Dermis blood vessel endothelial cell (primary cell): ENCODE results near the gene SYNDIG1L. TPM values are rescaled to one million over a fixed set of nuclear protein-coding genes. Genes with fewer than 3 reads are reported as not detected.
"Not testable (repeated sequence)": the region's sequence is repeated elsewhere in the genome, so short reads cannot be mapped to it uniquely, and the experiment has no call there.

Source experiments
- DNase-seq: peaks from one replicate; pipeline ENCODE4 v3.0.0; 2010
- total RNA-seq: library from RNA; depleted of rRNA; stranded (reverse); fragments of >200 nt; gene quantifications from 2 replicates; pipeline ENCODE4 v1.2.3, GENCODE V29; 2014

Gene SYNDIG1L
- total RNA-seq, 1 donor from 2014 or later, result not detected

DNA sequence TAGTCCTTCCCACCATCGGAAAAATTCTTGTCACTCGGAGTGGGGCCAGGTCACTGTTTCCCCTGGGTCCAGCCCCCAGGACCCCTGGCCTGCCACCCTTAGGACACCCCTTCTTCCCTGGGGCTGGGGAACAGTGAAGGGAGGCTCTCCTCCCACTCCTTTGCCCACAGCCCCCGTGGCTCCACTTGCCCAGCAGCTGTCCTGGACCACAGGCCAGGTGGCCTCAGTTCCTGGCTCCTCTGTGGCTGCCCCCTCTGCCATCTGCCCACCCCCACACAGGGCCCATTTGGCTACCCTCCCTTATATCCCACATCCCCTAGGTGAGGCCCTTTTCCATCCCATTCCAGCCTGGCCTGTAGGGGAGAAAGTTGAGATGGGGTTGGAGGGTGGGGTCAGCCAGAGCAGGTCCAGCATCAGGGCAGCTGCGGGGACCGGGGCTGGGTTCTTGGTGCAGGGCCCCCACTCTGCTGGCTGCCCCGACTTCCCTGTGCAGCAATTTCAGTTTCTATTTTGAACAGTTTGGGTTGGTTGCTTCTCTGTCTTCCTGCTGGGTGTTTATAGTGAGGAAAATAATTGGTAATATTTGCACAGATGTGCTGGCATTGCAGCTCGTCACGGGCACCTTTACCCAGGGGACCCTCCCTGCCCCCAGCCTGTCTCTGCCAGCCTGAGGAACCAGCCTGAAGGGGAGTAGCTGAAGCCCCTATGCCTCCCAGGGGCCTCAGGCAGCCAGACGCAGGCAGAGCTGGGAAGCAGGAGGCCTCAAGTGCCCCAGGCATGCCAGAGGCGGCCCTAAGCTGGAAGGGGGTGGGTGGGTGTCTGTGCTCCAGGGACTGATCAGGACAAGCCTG lies 23.4 kb downstream of the SYNDIG1L start:
- DNase-seq, result no peak

DNA sequence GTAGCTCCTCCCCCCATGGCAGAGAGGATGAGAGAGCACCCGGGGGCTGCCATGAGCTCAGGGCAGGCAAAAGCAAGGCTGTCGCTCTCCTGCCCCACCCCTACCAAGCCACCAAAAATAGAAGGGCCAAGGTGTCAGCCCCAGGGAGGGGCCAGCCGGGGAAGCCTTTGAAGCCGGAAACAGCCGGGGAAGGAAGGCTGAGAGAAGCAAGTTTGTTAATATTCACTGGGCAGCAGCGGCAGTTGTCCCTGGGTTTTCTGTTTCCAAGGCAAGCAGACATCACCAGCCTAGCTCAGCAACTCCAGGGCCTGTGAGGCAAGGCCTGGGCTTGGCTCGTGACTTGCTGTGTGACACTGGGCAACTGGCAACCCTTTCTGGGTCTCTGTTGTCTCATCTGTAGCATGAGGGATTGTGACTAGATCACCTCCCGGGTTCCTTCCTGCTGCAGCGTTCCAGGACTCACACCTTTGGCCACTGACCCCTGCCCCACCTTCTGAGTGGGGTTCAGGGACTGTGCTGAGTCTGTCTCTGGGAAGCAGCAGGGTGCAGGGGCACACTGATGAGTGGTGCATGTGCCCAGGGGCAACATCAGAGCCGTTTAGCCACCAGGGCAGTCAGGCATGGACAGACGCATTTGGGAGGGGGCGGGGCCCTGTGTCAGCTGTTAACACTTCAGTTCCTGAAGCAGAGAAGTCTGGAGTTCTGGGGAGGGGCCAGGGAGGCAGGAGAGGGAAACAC lies 24.3 kb downstream of the SYNDIG1L start:
- peak; percentile 4 for DNase-seq

GRCh38 chr14:74400919-74401503 lies 25.0 kb downstream of the SYNDIG1L start:
- DNase-seq, result no peak

DNA sequence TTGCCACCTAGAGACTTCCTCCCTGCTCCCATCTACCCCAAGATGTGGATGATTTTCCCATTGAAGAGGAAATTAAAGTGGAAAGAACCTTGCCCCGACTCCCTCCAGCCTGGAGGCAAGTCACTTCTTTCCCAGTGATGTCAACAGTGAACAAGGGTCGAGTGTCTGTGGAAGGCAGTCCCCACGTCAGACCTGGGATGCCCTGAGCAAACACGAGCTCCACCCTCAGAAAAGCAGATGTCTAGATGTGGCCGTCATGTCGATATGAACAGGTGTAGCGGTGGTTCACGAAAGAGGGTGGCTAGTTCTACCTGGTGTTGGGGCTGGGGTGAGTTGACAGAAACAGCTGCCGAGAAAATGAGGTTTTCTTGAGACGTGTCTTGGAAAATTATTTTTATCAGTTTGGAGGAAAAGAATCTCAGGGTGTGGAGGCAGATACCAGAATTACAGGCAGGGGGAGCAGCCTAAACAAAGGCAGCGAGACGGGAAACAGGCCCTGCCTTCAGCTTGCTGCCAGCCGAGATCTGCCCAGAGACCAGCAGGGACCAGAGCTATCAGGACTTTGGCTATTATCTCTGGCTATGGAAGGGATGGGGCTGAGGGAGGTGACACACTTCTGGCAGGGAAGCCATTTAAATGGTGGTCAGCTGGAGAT lies 25.9 kb downstream of the SYNDIG1L start:
- DNase-seq, result peak; percentile 9

DNA sequence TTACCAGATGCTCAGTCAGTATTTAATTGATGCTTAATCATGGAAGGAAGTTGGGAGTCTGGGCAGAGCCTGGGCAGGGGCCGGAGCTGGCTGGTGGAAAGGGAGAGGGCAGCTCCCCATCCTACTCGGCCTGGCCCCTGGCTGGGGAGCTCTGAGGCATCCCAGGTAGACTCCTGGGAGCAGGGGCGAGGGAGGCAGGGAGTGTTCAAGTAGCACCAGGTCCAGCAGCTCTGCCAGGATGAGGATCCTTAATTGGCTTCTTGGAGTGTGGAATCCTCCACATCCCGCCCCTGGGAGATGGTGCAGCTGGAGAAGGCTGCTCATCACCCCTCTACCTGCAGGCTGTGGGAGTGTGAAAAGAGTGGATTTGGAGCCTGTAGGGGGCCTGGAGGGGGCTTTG lies 30.9 kb downstream of the SYNDIG1L start:
- DNase-seq, result no peak

DNA sequence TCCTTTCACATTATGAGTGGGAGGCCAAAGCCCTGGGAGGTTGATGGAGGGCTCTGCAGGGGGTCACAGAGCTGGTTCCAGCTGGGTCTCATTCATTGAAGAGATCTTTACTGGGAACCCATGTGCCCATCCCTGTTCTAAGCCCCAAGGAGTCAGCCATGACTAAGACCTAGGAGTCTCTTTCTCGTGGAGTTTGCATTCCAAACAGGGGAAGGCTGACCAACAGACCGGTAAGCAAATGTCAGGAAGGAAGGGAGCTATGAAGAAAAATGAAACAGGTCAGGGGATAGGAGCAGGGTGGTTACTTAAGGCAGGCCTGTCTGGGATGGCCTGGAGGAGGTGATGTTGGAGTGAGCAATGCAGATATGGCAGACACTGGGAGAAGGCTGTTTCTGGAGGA lies 31.5 kb downstream of the SYNDIG1L start:
- no peak for DNase-seq

DNA sequence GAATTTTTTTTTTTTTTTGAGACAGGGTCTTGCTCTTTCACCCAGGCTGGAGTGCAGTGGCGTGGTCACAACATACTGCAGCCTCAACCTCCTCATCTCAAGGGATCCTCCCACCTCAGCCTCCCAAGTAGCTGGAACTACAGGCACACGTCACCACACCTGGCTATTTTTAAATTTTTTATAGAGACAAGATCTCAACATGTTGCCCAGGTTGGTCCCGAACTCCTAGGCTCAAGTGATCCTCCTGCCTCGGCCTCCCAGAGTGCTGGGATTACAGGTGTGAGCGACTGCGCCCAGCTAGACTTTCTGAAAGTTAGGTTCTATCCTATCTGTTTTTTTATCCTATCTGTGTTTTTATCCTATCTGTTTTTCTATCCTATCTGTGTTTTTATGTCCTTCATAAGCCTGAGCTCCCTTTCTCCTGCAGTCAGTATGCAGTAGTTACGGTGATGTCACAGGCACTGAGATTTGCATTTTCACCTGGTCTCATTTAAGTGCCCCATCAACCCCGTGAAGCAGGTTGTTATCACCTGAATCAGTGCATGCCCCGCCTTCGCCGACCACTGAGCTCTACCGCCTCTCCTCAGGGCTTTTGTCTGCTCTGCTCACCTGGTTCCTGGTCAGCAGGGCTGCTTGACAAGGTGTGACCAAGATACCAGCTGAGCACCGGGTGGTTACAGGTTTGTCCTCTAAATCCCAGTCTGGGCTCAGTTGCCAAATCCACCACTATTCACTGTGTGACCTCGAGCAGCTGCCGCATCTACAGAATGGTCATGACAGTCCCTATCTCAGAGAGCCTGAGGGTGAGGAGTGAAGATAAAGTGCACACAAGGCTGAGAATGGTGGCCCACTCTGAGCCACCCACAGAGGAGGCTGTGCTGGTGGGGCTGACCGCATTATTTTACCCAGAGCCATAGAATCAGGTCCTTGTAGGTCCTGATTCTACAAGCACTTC lies 33.1 kb downstream of the SYNDIG1L start:
- no peak for DNase-seq

DNA sequence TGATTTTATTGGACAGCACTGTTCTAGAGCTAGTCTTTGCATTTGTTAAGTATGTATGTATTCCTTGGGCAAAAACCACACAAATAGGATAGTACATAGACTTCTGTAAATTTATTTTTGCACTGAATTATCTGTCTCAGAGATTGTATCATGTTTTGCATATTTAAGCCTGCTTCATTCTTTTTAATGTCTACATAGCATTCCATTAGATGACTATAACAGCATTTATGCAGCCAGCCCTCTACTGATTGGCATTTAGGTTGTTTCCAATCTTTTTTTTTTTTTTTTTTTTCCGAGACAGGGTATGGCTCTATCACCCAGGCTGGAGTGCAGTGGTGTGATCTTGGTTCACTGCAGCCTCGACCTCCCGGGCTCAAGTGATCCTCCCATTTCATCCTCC lies 34.5 kb downstream of the SYNDIG1L start:
- DNase-seq, result no peak

GRCh38 chr14:74390505-74390904 lies 35.5 kb downstream of the SYNDIG1L start:
- not testable (repeated sequence) for DNase-seq

GRCh38 chr14:74389980-74390379 lies 36.0 kb downstream of the SYNDIG1L start:
- no peak for DNase-seq

DNA sequence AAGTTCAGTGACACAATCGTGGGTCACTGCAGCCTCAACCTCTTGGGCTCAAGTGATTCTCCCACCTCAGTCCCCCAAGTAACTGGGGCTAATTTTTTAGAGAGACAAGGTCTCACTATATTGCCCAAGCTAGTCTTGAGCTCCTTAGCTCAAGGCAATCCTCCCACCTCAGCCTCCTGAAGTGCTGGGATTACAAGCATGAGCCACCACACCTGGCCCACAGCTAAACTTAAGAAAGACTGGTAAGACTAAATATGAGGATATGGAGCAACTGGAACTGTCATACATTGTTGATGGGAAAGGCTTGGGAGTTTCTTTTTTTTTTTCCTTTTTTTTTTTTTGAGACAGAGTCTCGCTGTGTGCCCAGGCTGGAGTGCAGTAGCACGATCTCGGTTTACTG lies 43.8 kb downstream of the SYNDIG1L start:
- DNase-seq, result no peak

DNA sequence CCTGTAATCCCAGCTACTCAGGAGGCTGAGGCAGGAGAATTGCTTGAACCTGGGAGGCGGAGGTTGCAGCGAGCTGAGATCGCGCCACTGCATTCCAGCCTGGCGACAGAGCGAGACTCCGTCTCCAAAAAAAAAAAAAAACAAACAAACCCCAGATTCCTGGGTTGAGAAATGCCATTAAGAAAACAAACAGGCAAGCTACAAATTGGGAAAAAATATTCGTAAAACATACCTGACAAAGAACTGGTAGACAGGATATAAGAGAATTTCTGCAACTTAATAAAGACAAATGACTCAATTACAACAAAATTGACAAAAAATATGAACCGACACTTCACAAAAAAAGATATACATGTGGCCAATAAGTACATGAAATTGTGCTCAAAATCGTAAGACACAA lies 44.4 kb downstream of the SYNDIG1L start:
- DNase-seq, result not testable (repeated sequence)

DNA sequence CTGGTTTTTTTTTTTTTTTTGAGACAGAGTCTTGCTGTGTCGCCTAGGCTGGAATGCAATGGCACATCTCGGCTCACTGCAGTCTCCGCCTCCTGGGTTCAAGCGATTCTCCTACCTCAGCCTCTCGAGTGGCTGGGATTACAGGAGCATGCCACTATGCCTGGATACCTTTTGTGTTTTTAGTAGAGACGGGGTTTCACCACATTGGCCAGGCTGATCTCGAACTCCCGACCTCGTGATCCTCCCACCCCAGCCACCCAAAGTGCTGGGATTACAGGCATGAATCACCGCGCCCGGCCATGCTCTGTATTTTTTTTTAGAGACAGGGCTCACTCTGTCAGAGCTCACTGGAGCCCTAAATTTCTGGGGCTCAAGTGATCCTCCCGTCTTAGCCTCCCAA lies 45.2 kb downstream of the SYNDIG1L start:
- no peak for DNase-seq

DNA sequence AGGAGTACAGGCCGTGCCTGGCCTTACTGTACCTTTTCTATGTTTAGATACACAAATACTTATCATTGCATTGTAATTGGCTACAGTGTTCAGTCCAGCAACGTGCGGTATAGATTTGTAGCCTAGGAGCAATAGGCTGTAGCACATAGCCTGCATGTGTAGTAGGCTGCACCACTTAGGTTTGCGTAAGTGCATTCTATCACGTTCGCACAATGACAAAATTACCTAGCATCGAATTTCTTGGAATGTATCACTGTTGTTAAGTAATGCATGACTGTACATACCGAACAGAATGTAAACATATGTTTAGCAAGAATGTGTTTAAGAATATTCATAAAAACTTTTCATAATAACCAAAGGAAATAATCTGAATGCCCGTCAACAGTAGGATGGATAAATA lies 45.8 kb downstream of the SYNDIG1L start:
- no peak for DNase-seq

GRCh38 chr14:74377976-74378690 lies 47.9 kb downstream of the SYNDIG1L start:
- no peak for DNase-seq

DNA sequence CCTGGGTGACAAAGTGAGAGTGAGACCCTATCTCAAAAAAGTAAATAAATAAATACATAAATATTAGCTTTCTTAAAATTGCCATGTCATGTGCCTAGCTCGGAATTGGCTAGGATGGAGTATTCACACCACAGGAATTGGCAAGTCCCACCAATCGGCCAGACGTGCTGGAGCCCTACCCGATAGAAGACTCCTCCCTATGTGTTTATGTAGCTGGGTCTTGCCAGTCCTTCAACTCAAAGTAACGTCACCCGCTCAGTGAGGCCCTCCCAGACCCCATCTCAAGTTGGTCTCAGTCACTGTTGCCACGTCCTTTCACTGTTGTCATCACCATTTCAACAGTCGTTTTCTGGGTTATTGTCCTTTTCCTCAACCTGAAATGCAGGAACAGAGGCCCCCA lies 57.6 kb downstream of the SYNDIG1L start:
- DNase-seq, result no peak

- DNase-seq, result no peak
Observed at GRCh38 chr14:74368026-74368425, 58.0 kb downstream of the SYNDIG1L start.

DNA sequence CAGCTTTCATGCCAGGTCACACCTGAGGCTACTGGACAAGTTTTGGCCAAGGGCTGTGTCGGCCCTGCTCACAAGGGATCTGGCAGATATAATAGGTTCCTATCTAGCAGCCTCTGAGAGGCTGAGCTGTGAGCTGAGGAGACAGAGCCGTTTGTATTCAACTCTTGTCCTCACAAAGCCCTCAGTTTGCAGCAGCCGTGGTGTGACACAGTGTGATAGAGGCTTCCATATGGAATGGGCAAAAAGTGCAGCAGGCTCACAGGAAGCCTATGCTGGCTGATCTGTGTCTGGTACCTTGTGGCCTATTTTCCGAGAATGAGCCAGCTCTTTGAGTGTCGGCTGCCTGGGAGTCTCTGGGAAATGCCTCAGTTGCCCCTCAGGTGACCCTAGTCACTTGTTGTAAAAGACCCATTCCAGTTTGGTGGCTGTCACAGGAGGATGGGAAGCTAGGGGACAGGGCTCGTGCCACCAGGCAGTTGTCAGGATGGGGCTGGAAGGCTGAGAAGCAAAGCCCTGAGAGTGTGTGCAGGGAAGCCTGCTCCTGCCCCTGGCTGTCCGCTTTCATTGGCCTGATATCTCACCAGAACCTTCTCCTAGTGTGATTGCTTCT lies 61.6 kb downstream of the SYNDIG1L start:
- DNase-seq, result no peak

DNA sequence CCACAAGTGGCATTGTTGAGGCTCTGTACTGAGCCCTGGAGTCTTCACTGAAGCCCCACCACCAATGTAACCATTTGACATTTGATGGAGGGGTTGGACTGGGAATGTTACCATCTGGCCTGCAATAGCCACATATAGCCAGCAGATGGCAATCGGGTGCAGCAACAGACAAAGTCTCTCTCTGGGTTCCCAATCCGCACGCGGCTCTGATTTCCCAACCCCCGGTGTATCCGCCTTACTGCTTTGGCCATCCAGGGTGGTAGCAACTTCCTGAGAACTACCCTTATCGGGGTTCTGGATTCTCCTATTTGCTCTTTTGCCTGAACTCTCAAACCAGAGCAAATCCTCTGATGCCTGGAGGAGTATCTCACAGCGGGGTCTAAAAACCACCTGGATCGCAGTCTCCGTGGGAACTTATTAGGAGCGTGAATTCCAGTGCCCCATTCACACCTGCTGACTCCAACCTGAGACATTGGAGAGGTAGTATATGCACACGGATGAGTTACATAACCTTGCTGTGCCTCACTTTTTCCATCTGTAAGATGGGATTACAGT lies 63.6 kb downstream of the SYNDIG1L start:
- peak; percentile 83 for DNase-seq

- no peak for DNase-seq
Observed at GRCh38 chr14:74360163-74360562, 65.8 kb downstream of the SYNDIG1L start.
